GM12891 (cell line): ENCODE results near the gene ARAF.

ENCODE experiments used
- PAX5 ChIP-seq: IDR thresholded peaks from 2 replicates; pipeline ENCODE4 v1.6.1; 2011; ENCODE audit warnings: low read length, moderate library complexity, mild to moderate bottlenecking; ENCODE audit not compliant: insufficient read depth, severe bottlenecking
- POLR2A ChIP-seq: IDR thresholded peaks from 2 replicates; pipeline ENCODE4 v1.6.1; 2011; ENCODE audit warnings: low read depth, low read length, control low read depth
- POLR2AphosphoS5 ChIP-seq: IDR thresholded peaks from 2 replicates; pipeline ENCODE4 v1.6.1; 2011; ENCODE audit warnings: low read depth, low read length, control low read depth
- POU2F2 ChIP-seq: IDR thresholded peaks from 2 replicates; pipeline ENCODE4 v1.6.1; 2011; ENCODE audit warnings: low read depth, mild to moderate bottlenecking, control low read depth, low read length, moderate library complexity
- SPI1 ChIP-seq: IDR thresholded peaks from 2 replicates; pipeline ENCODE4 v1.6.1; 2011; ENCODE audit warnings: low read depth, low read length, control low read depth
- TAF1 ChIP-seq: IDR thresholded peaks from 2 replicates; pipeline ENCODE4 v1.6.1; 2011; ENCODE audit warnings: low read depth, low read length, control low read depth

DNA sequence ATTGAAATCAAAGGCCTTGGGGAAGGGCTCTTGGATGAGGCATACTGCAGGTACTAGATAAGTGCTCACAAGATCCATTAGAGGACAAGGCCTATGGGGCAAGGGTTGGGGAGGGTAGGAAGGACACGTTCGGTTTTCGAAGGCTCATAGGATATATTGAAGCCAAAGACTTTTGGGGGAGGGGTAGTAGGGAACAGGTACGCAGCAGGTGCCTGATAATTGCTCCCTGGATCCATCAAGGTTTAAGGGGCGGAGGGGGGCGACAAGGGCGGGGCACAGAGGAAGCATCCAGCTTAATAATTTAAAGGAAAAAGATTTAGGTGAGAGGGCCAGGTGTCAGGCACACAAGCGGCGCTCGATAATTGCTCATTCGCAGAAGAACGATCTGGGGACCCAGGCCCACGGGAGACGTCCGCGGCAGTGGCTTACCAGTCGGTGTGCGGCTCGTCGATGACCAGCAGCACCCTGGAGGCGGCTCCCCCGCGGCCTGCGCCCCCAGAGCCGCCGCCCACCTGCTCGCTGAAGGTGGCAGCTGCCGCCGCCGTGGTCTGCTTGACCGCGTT is 58.0 kb downstream of the ARAF start:
- no peak for TF ChIP-seq POLR2A
- no peak for TF ChIP-seq POLR2AphosphoS5
- no peak for TF ChIP-seq TAF1
- TF ChIP-seq POU2F2, result no peak
- no peak for TF ChIP-seq PAX5
- TF ChIP-seq SPI1, result no peak
